Epithelial cell of esophagus (primary cell): ENCODE measurements around the gene ADAM19.
A peak's percentile ranks its signal among the peaks of the same experiment; 100 is the strongest.

ENCODE experiments used
- DNase-seq: peaks from one replicate; pipeline ENCODE4 v3.0.0; 2010; ENCODE audit warnings: low read depth
- H3K4me3 ChIP-seq: 2 replicates; pipeline ENCODE4 v1.5.1; 2011; ENCODE audit warnings: mild to moderate bottlenecking, low read length, control low read depth
- TF ChIP-seq, protein P1 (sequence below): IDR thresholded peaks from 2 replicates; pipeline ENCODE4 v1.5.1; 2011; ENCODE audit warnings: low read depth, mild to moderate bottlenecking, low read length, control low read depth, inconsistent platforms; ENCODE audit not compliant: insufficient read depth; ENCODE audit errors: missing control alignments

The ADAM19 gene

DNA sequence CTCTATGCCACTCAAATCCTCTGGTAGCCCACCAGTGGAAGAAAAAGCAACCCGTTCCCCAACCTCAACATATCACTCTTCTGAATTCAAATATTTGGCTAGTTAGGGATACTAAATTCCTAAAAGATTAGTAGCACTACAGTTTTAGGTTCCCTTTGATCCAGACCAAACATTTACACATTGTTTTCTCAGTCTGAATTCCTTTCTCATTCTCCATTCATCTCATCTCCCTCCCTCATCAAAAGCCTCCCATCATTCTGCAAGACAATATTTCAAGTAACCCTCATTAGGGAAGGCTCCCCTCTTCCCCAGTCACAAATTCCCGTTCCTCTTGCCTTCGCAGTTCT lies 26.3 kb downstream of the ADAM19 start:
- TF ChIP-seq, protein P1, sequence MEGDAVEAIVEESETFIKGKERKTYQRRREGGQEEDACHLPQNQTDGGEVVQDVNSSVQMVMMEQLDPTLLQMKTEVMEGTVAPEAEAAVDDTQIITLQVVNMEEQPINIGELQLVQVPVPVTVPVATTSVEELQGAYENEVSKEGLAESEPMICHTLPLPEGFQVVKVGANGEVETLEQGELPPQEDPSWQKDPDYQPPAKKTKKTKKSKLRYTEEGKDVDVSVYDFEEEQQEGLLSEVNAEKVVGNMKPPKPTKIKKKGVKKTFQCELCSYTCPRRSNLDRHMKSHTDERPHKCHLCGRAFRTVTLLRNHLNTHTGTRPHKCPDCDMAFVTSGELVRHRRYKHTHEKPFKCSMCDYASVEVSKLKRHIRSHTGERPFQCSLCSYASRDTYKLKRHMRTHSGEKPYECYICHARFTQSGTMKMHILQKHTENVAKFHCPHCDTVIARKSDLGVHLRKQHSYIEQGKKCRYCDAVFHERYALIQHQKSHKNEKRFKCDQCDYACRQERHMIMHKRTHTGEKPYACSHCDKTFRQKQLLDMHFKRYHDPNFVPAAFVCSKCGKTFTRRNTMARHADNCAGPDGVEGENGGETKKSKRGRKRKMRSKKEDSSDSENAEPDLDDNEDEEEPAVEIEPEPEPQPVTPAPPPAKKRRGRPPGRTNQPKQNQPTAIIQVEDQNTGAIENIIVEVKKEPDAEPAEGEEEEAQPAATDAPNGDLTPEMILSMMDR: no peak
- H3K4me3 ChIP-seq: no peak overlapping the region
- DNase-seq: no peak

DNA sequence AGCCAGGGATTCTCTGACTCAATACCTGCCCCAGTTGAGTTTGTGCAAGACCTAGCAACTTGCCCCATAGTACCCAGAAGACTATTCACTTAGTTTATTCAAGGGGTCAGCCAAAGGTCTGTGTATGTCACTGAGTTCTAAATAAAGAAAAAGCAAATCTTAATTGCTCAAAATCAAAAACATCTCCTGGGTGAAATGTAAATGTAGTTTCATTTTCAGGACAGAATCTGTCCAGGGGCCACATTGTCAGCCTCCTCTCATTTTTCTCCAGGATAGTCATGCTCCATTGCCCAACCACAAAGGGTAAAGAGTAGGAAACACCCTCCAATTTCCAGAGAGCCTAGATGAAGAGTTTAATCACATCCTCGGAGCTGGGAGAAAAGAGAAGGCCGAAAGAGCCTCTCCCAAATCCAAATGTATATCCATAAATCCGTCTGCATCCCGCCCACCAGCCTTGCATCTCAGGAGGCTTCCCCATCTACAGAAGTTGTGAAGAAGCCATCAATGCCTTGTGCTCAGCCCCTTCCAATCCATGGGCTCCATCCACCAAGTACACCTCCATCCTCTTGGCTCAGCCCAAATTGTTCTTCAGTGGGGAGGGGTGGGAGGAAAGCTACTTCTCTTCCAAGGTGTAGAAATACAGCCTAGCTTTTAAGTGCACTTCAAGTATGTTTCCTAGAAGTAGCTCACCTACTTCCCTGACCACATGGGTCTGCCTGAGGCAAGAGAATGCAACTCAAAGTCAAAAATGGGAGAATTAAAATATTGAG lies 26.9 kb downstream of the ADAM19 start:
- peak; percentile 66 for DNase-seq
- TF ChIP-seq, protein P1: no peak
- no peak overlapping the region for H3K4me3 ChIP-seq

DNA sequence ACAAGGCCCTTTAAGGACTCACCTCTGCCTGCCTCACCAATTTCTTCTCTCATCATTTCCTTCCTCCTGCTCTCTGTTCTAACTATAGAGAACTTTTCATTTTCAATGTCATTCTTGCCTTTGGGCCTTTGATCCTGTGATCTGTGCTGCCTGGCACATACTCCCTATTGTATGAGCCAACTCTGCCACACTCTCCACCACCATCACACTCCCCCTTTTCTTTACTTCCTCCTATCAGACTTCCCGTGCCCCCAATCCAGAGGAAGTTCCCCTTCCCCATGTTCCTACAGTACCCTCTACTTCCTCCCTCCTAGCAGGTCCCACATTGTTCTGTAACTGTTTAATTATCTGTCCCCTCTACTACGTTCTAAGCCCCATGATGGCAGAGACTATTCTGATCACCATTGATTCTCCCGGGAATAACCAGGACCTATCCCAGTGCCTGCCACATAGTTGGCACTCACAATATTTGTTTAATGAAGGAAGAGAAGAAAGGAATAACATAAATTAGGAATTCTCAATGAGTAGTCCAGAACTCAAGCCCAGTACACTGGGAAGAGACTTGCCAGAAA lies 27.5 kb downstream of the ADAM19 start:
- DNase-seq: no peak
- TF ChIP-seq, protein P1: no peak
- no peak overlapping the region for H3K4me3 ChIP-seq

DNA sequence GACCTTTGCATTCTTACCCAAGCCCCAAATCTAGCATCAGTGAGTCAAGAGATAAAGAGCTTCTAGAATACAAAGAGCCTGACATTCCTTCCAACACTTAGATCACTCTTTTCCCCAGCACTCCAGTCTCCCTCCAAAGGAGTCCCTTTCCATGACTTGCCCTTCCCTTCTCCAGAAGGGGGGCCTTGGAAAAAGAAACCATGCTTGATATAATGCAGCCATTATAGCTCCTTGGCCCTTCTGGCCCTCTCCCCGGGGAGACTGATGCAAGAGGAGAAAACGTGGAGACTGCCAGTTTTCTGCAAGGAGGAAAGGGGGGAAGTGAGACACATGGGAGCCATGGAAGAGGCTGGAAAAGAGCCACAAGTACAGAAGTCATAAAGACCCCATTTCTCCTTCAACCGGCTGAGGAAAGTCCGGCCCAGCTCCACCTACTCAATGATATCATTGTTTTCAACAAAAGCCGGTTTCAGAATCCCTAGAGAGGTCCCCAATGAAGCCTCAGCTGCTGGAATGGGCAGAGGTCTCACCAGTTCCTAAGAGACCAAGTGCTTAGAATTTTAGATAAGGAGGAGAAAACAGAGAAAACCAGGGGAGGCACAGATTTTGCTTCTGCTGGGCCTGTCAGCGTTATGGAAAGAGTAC lies 29.0 kb downstream of the ADAM19 start:
- DNase-seq: no peak
- TF ChIP-seq, protein P1: no peak
- H3K4me3 ChIP-seq: no peak overlapping the region

DNA sequence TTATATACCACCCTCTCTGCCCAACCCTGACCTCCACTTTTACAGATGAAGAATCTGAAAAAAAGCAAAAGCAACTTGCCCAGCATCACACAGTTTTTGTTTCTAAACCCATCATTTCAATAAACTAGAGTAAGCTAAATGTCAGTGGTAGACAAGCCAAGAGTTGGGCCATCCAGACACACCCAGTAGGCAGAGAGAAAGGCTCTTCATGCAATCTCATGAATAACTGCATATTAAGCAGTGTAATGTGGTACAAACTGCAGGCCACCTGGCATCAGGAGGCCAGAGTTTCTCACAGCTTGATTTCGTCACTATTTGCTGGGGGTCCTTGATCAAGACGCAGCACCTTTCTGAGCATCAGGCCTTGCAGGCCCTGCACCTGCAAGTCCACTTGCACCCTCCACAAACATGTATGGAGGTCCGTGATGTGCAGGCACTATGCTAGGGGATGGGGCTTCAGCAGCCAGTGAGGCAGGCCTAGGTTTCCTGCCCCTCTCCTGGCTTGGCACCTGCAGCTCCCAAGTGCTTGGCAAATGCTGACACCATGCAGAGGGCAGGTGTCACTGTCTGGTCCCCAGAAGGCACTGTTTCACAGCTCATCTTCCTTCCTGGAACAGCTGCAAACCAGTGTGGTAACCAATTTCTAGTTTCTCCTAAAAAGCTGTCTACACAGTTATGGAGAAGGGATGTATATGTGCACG lies 29.8 kb downstream of the ADAM19 start:
- no peak for DNase-seq
- TF ChIP-seq, protein P1: no peak
- H3K4me3 ChIP-seq: no peak overlapping the region

DNA sequence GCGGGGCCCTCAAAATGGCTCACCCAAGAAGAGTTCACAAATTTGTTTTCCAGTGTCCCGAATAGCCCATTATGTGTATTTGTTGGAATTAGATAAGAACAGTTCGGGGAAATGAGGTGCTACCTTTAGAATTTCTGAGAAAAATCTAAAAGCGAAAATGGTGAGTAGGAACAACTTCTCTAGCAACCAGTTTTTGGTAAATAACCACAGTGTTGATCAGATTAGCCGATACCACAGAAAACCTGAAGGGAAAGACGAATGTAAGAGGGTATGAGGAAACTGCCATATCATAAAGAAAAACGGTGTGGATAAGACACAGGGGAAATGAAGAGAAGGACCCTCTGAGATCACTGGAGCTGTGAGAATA lies 31.0 kb downstream of the ADAM19 start:
- TF ChIP-seq, protein P1: no peak
- DNase-seq: no peak
- H3K4me3 ChIP-seq: no peak overlapping the region
